Gastrocnemius medialis (tissue), 4 donors: ENCODE results near the gene PITHD1.

Source experiments
- CTCF ChIP-seq, 5 experiments: fragments of 450-650 bp in 3 of 5; fragments of 200-600 bp in 2 of 5; sonication (generic) in 2 of 5; IDR thresholded peaks in 4 of 5; conservative IDR thresholded peaks in 1 of 5; 1 replicate in 4 of 5; 2 replicates in 1 of 5; pipeline ENCODE4 v1.5.1; 2016 to 2019; ENCODE audit warnings: antibody characterized with exemption in 5 of 5, mild to moderate bottlenecking in 3 of 5, moderate library complexity in 3 of 5
- POLR2A ChIP-seq, 2 donors: fragments of 450-650 bp; IDR thresholded peaks; one replicate each; pipeline ENCODE4 v1.6.1; 2017; ENCODE audit warnings: antibody characterized with exemption in 2 of 2, mild to moderate bottlenecking in 2 of 2, moderate library complexity in 2 of 2

GRCh38 chr1:23743287-23744152 is 34.7 kb upstream of the PITHD1 start, which contains the start of gene ELOA:
- no peak for TF ChIP-seq CTCF (IDR thresholded peaks at IDR 0.05 in 4 of 5, conservative IDR thresholded peaks at IDR 0.05 in 1 of 5)
- TF ChIP-seq POLR2A (IDR thresholded peaks at IDR 0.05), result peak; percentile 53 to 70
